Activated B cell treated with CpG ODN at 0.5 μM for 24 hours (primary cell): ENCODE data around the gene USP4. TPM values are rescaled to one million over a fixed set of nuclear protein-coding genes. Genes with fewer than 3 reads are reported as not detected.
"Not testable (repeated sequence)": the region's sequence is repeated elsewhere in the genome, so short reads cannot be mapped to it uniquely, and the experiment has no call there.

ENCODE experiments used
- ATAC-seq: fragments of 200-7000 bp; cut with Tn5 transposase; one replicate; pipeline ENCODE4 v1.10.0; 2021; ENCODE audit warnings: low read depth, mild to moderate bottlenecking, moderate library complexity
- CTCF ChIA-PET: fragments of 350-600 bp; sonication (Branson Sonifier 250); formaldehyde crosslinking; loops from one replicate; lab custom pipeline; 2021; ENCODE audit warnings: antibody characterized with exemption; lab: Charles Lee
- POLR2A ChIA-PET: fragments of 350-600 bp; sonication (Branson Sonifier 250); formaldehyde crosslinking; loops from one replicate; lab custom pipeline; 2021; ENCODE audit warnings: antibody characterized with exemption; lab: Charles Lee
- DNase-seq: peaks from one replicate; pipeline ENCODE4 v3.0.0; 2022
- H3K27ac Mint-ChIP-seq: one replicate; pipeline ENCODE4 v1.8.0; 2020; ENCODE audit warnings: mixed read lengths
- H3K27me3 Mint-ChIP-seq: one replicate; pipeline ENCODE4 v1.8.0; 2021; ENCODE audit warnings: mixed read lengths
- H3K36me3 Mint-ChIP-seq: one replicate; pipeline ENCODE4 v1.8.0; 2021; ENCODE audit warnings: low read depth, mixed read lengths
- H3K4me1 Mint-ChIP-seq: one replicate; pipeline ENCODE4 v1.8.0; 2021; ENCODE audit warnings: mixed read lengths
- H3K4me3 Mint-ChIP-seq: one replicate; pipeline ENCODE4 v1.8.0; 2020; ENCODE audit warnings: mild to moderate bottlenecking, mixed read lengths
- H3K9me3 Mint-ChIP-seq: one replicate; pipeline ENCODE4 v1.8.0; 2020; ENCODE audit warnings: mixed read lengths
- CTCF ChIP-seq: fragments of 200-600 bp; IDR thresholded peaks from one replicate; pipeline ENCODE4 v1.8.0; 2022; ENCODE audit warnings: antibody characterized with exemption, mild to moderate bottlenecking
- intact Hi-C: fragments of 100-400 bp; cut with micrococcal nuclease; formaldehyde crosslinking; loops from one replicate; pipeline ENCODE4 v1.15.1; 2024
- total RNA-seq: library from RNA; stranded (reverse); gene quantifications from 2 replicates; pipeline ENCODE4 v1.2.3, GENCODE V29; 2022

Gene USP4
- total RNA-seq, 1 donor from 2014 or later: 115 TPM

DNA sequence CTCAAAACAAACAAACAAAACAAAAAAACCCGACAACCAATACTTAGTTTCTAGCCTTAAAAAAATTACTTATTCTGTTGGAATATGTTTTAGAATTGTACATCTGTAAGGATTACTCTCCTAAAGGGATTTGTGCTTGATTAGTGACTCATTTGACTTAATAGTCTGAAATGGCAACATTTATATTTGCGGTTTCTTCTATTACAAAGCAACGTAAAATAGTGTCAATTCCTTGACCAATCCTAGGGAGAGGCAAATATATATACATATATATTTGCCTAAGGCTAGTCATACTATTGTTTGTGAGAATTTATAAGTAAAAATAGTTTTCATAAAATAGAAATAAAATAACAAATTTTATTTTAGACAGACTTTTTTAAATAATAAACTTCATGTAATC lies 102.5 kb downstream of the USP4 start:
- Mint-ChIP-seq H3K4me1 (peaks cover 6% of the 10 kb centered on the region), H3K4me3 (no peak overlapping the region), H3K36me3 (peaks cover 5% of the 10 kb centered on the region), H3K9me3 (peaks cover 25% of the 10 kb centered on the region), H3K27me3 (no peaks in the 10 kb centered on the region), H3K27ac (no peak overlapping the region)
- ChIA-PET CTCF (no interaction called here), POLR2A (interaction anchor here (0.7 kb wide), 1 partner anchor 1465 kb away, joined by 3 read pairs; no protein-coding TSS in a partner anchor)
- DNase-seq (no peak), ATAC-seq (no peak)
- TF ChIP-seq CTCF: no peak
- intact Hi-C loops: no loop called here

DNA sequence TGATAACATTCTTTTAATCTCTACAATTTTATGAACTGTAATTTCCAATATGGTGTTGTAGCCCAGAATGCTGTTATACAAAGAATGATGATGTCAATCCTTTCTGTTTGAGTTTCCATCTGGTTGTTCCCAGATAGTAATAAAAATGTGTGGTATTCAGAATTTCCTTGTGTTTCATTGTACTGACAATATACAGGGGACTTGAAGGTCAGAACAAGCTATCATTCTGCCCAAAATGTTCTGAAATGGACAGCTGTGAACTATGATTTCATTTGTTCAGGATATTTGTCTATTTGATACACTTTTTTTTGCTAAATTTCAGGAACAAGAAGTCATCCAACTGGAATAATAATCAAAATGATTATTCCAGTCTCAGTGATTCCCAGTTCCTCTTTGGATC lies 103.6 kb downstream of the USP4 start:
- Mint-ChIP-seq H3K36me3 (peaks cover 5% of the 10 kb centered on the region), H3K4me3 (no peak overlapping the region), H3K27ac (no peak overlapping the region), H3K4me1 (peaks cover 6% of the 10 kb centered on the region), H3K9me3 (peaks cover 28% of the 10 kb centered on the region), H3K27me3 (peaks cover 4% of the 10 kb centered on the region)
- ATAC-seq: no peak
- intact Hi-C loops: no loop called here
- ChIA-PET CTCF (no interaction called here), POLR2A (no interaction called here)
- DNase-seq: no peak
- no peak for TF ChIP-seq CTCF

GRCh38 chr3:49228817-49229216 lies 111.0 kb downstream of the USP4 start:
- POLR2A ChIA-PET, H3K4me3 Mint-ChIP-seq, CTCF ChIA-PET, H3K27me3 Mint-ChIP-seq, DNase-seq, intact Hi-C loops, ATAC-seq, H3K27ac Mint-ChIP-seq, H3K4me1 Mint-ChIP-seq: not testable (repeated sequence)
- peaks cover 14% of the 10 kb centered on the region for H3K36me3 Mint-ChIP-seq
- H3K9me3 Mint-ChIP-seq: peaks cover 45% of the 10 kb centered on the region

Other genes with a start within 250 kb of the USP4 start
- 142 and 155 TPM in 2 replicates for gene QRICH1, start 246.0 kb downstream of the USP4 start, total RNA-seq
- 321 and 342 TPM in 2 replicates for gene QARS1, start 235.3 kb downstream of the USP4 start, total RNA-seq
- gene USP19, start 219.2 kb downstream of the USP4 start, total RNA-seq: 62.0 and 75.3 TPM in 2 replicates
- not detected in 2 replicates for gene LAMB2, start 207.0 kb downstream of the USP4 start, total RNA-seq
- gene CCDC71, start 173.7 kb downstream of the USP4 start, total RNA-seq: 28.3 and 28.9 TPM in 2 replicates
- gene KLHDC8B, start 168.5 kb downstream of the USP4 start, total RNA-seq: 1.1 and 1.2 TPM in 2 replicates
- gene C3orf62, start 62.8 kb downstream of the USP4 start, total RNA-seq: 5.3 and 6.1 TPM in 2 replicates
- gene GPX1, start 18.3 kb upstream of the USP4 start, total RNA-seq: 90.0 and 94.6 TPM in 2 replicates
- 399 and 425 TPM in 2 replicates for gene RHOA, start 71.9 kb upstream of the USP4 start, total RNA-seq
- gene TCTA, start 72.4 kb upstream of the USP4 start, total RNA-seq: 26.4 and 32.2 TPM in 2 replicates
- 7.0 and 7.3 TPM in 2 replicates for gene AMT, start 82.4 kb upstream of the USP4 start, total RNA-seq
- 14.4 and 18.0 TPM in 2 replicates for gene NICN1, start 89.3 kb upstream of the USP4 start, total RNA-seq
- gene DAG1, start 130.2 kb upstream of the USP4 start, total RNA-seq: 18.5 and 19.7 TPM in 2 replicates
- gene BSN, start 214.4 kb upstream of the USP4 start, total RNA-seq: 0.15 and 0.69 TPM in 2 replicates